H1 (cell line): ENCODE data around the gene BCL11A. TPM values are rescaled to one million over a fixed set of nuclear protein-coding genes. Genes with fewer than 3 reads are reported as not detected.
A peak's percentile ranks its signal among the peaks of the same experiment; 100 is the strongest.

Source experiments
- CTCF ChIA-PET: fragments of 300-600 bp; sonication (Branson Sonifier 250); formaldehyde crosslinking; loops from one replicate; lab custom pipeline; 2021; ENCODE audit not compliant: partially characterized antibody; lab: Charles Lee
- POLR2A ChIA-PET: fragments of 300-600 bp; sonication (Branson Sonifier 250); formaldehyde crosslinking; loops from one replicate; lab custom pipeline; 2021; ENCODE audit warnings: inconsistent platforms; ENCODE audit not compliant: partially characterized antibody; lab: Charles Lee
- DNase-seq, 2 experiments: peaks; one replicate each; pipeline versions ENCODE4 v3.0.0 to v3.0.0-alpha.2; 2010 to 2022; ENCODE audit warnings: low spot score in 2 of 2, low read depth in 1 of 2, mixed read lengths in 1 of 2
- FAIRE-seq: peaks from 2 replicates; lab custom pipeline; 2011; peaks lifted over from hg19 to GRCh38; lab: Jason Lieb, UNC
- H2AFZ ChIP-seq: 2 replicates; pipeline ENCODE4 v1.8.1; 2012; ENCODE audit warnings: low read length, inconsistent platforms
- H2AK5ac ChIP-seq: 2 replicates; pipeline ENCODE4 v1.6.1; 2013; ENCODE audit warnings: low read depth, low read length
- H2BK120ac ChIP-seq: replicated peaks from 2 replicates; pipeline ENCODE3; 2013; ENCODE audit warnings: low read depth, low read length, inconsistent platforms
- H2BK12ac ChIP-seq: 2 replicates; pipeline ENCODE4 v1.6.1; 2013; ENCODE audit warnings: low read depth, low read length
- H2BK15ac ChIP-seq: 2 replicates; pipeline ENCODE4 v1.6.1; 2013; ENCODE audit warnings: low read length
- H2BK20ac ChIP-seq: 2 replicates; pipeline ENCODE4 v1.6.1; 2013; ENCODE audit warnings: low read length
- H2BK5ac ChIP-seq: 2 replicates; pipeline ENCODE4 v1.6.1; 2013; ENCODE audit warnings: low read depth, low read length
- H3K14ac ChIP-seq: 2 replicates; pipeline ENCODE4 v1.6.1; 2013; ENCODE audit warnings: inconsistent platforms; ENCODE audit not compliant: insufficient read length
- H3K18ac ChIP-seq: 2 replicates; pipeline ENCODE4 v1.6.1; 2013; ENCODE audit warnings: low read length; ENCODE audit errors: extremely low read depth
- H3K23ac ChIP-seq: 2 replicates; pipeline ENCODE4 v1.6.1; 2013; ENCODE audit warnings: inconsistent platforms; ENCODE audit not compliant: insufficient read length
- H3K23me2 ChIP-seq: 2 replicates; pipeline ENCODE4 v1.6.1; 2013; ENCODE audit warnings: low read depth, low read length
- H3K27ac ChIP-seq: 2 replicates; pipeline ENCODE4 v1.6.1; 2011; ENCODE audit warnings: low read depth, low read length, inconsistent platforms
- H3K27me3 ChIP-seq, 4 experiments: replicated peaks in 1 of 4; 1 replicate in 1 of 4; 2 replicates in 3 of 4; pipeline versions ENCODE4 v1.6.1 to v1.8.1; 2011 to 2013; ENCODE audit warnings: low read length in 3 of 4, mild to moderate bottlenecking in 3 of 4, inconsistent platforms in 2 of 4, mixed read lengths in 2 of 4, moderate library complexity in 1 of 4; ENCODE audit not compliant: control insufficient read depth in 3 of 4, insufficient read depth in 3 of 4; ENCODE audit errors: extremely low read depth in 1 of 4
- H3K36me3 ChIP-seq, 4 experiments: 2 replicates each; pipeline versions ENCODE4 v1.6.1 to v1.8.1; 2011 to 2013; ENCODE audit warnings: mild to moderate bottlenecking in 4 of 4, low read length in 3 of 4, moderate library complexity in 2 of 4, control low read depth in 1 of 4, inconsistent platforms in 1 of 4; ENCODE audit not compliant: insufficient read depth in 4 of 4, control insufficient read depth in 2 of 4
- H3K4ac ChIP-seq: replicated peaks from 2 replicates; pipeline ENCODE3; 2013; ENCODE audit warnings: low read length, low read depth, mixed read lengths, inconsistent platforms; ENCODE audit not compliant: insufficient read length
- H3K4me1 ChIP-seq, 4 experiments: replicated peaks in 1 of 4; 1 replicate in 1 of 4; 2 replicates in 3 of 4; pipeline versions ENCODE4 v1.6.1 to v1.8.1; 2011 to 2013; ENCODE audit warnings: low read length in 3 of 4, inconsistent platforms in 2 of 4, mixed read lengths in 1 of 4; ENCODE audit not compliant: insufficient read depth in 4 of 4, control insufficient read depth in 3 of 4
- H3K4me2 ChIP-seq, 2 experiments: 2 replicates each; pipeline versions ENCODE4 v1.6.1 to v1.8.1; 2011 to 2013; ENCODE audit warnings: low read depth in 2 of 2, low read length in 2 of 2, control low read depth in 1 of 2, inconsistent platforms in 1 of 2, mild to moderate bottlenecking in 1 of 2; ENCODE audit not compliant: insufficient read depth in 1 of 2
- H3K4me3 ChIP-seq, 4 experiments: fragments of 200-600, 300-600 bp in 1 of 4; sonication (generic), shearing (Covaris generic), sonication (Bioruptor Twin) in 1 of 4; 2 replicates each; pipeline versions ENCODE4 v1.5.1 to v1.8.1; 2011 to 2016; ENCODE audit warnings: low read length in 4 of 4, low read depth in 3 of 4, control low read depth in 2 of 4, inconsistent platforms in 2 of 4, mild to moderate bottlenecking in 2 of 4, mixed read lengths in 1 of 4, moderate library complexity in 1 of 4; ENCODE audit not compliant: insufficient read depth in 2 of 4; ENCODE audit errors: extremely low read depth in 1 of 4
- H3K56ac ChIP-seq: replicated peaks from 2 replicates; pipeline ENCODE3; 2013; ENCODE audit warnings: low read depth, mild to moderate bottlenecking, mixed read lengths, low read length, inconsistent platforms; ENCODE audit not compliant: insufficient read length
- H3K79me1 ChIP-seq: 2 replicates; pipeline ENCODE4 v1.6.1; 2013; ENCODE audit warnings: low read depth, low read length, control low read depth
- H3K79me2 ChIP-seq, 2 experiments: 2 replicates each; pipeline versions ENCODE4 v1.6.1 to v1.8.1; 2012 to 2013; ENCODE audit warnings: low read length in 2 of 2, mild to moderate bottlenecking in 2 of 2, inconsistent platforms in 1 of 2; ENCODE audit not compliant: insufficient read depth in 2 of 2, control insufficient read depth in 1 of 2
- H3K9ac ChIP-seq, 4 experiments: replicated peaks in 1 of 4; 1 replicate in 1 of 4; 2 replicates in 3 of 4; pipeline versions ENCODE4 v1.6.1 to v1.8.1; 2011 to 2013; ENCODE audit warnings: low read depth in 3 of 4, low read length in 3 of 4, control low read depth in 2 of 4, mild to moderate bottlenecking in 2 of 4, moderate library complexity in 2 of 4, inconsistent platforms in 1 of 4; ENCODE audit errors: extremely low read depth in 1 of 4
- H3K9me3 ChIP-seq, 2 experiments: 2 replicates each; pipeline versions ENCODE4 v1.6.1 to v1.8.1; 2012 to 2013; ENCODE audit warnings: mild to moderate bottlenecking in 2 of 2, moderate library complexity in 2 of 2, control low read depth in 1 of 2, inconsistent platforms in 1 of 2, low read depth in 1 of 2, low read length in 1 of 2, mixed read lengths in 1 of 2; ENCODE audit not compliant: insufficient read depth in 2 of 2
- H4K20me1 ChIP-seq, 2 experiments: replicated peaks in 1 of 2; 2 replicates each; pipeline versions ENCODE3 to v1.8.1; 2011 to 2013; ENCODE audit warnings: inconsistent platforms in 2 of 2, low read length in 2 of 2, mild to moderate bottlenecking in 1 of 2; ENCODE audit not compliant: insufficient read depth in 2 of 2, control insufficient read depth in 1 of 2
- H4K5ac ChIP-seq: 2 replicates; pipeline ENCODE4 v1.6.1; 2013; ENCODE audit warnings: low read length, low read depth, mixed read lengths, inconsistent platforms; ENCODE audit not compliant: insufficient read length
- H4K8ac ChIP-seq: 2 replicates; pipeline ENCODE4 v1.8.0; 2013; ENCODE audit warnings: mild to moderate bottlenecking, moderate library complexity, low read length, inconsistent platforms; ENCODE audit not compliant: insufficient read depth; ENCODE audit errors: extremely low read depth
- H4K91ac ChIP-seq: replicated peaks from 2 replicates; pipeline ENCODE3; 2013; ENCODE audit warnings: low read length, mixed read lengths, inconsistent platforms; ENCODE audit not compliant: insufficient read length
- CBX8 ChIP-seq: fragments of 300-800, 300-1000 bp; sonication (generic); IDR thresholded peaks from 2 replicates; pipeline ENCODE4 v1.7.1; 2016; ENCODE audit warnings: low read depth, low read length, borderline replicate concordance
- CEBPB ChIP-seq: IDR thresholded peaks from 2 replicates; pipeline ENCODE4 v1.6.1; 2012; ENCODE audit warnings: low read depth, low read length
- GABPA ChIP-seq: IDR thresholded peaks from 2 replicates; pipeline ENCODE4 v1.6.1; 2011; ENCODE audit warnings: mild to moderate bottlenecking, low read length, moderate library complexity, borderline replicate concordance; ENCODE audit not compliant: insufficient read depth
- KDM4A ChIP-seq: IDR thresholded peaks from one replicate; pipeline ENCODE4 v1.7.1; 2012; ENCODE audit warnings: low read depth, mild to moderate bottlenecking, moderate library complexity, low read length, inconsistent platforms; ENCODE audit not compliant: severe bottlenecking
- NANOG ChIP-seq: IDR thresholded peaks from 2 replicates; pipeline ENCODE4 v1.6.1; 2011; ENCODE audit warnings: low read length, low read depth, mild to moderate bottlenecking, inconsistent platforms; ENCODE audit not compliant: insufficient read depth, poor library complexity, severe bottlenecking
- RXRA ChIP-seq: IDR thresholded peaks from 2 replicates; pipeline ENCODE4 v1.6.1; 2011; ENCODE audit warnings: low read depth, mild to moderate bottlenecking, low read length, moderate library complexity; ENCODE audit not compliant: insufficient read depth
- WGBS, 2 experiments: shearing (Covaris generic) in 1 of 2; methylation state at CpG; one replicate each; pipeline versions ENCODE4 v1.1.6 to v1.1.7; 2013 to 2015; ENCODE audit warnings: low lambda C conversion rate in 2 of 2, mixed read lengths in 2 of 2, inconsistent platforms in 1 of 2, low coverage in 1 of 2, missing lambda C conversion rate in 1 of 2; ENCODE audit not compliant: insufficient replicate concordance in 2 of 2, insufficient coverage in 1 of 2, insufficient read length in 1 of 2; ENCODE audit errors: extremely low coverage in 1 of 2, missing lambda C conversion rate in 1 of 2; 5-methylcytosine and 5-hydroxymethylcytosine counted together
- polyA plus RNA-seq, 7 experiments: library from polyadenylated mRNA; depleted of rRNA in 3 of 7; stranded (reverse) in 5 of 7; unstranded in 2 of 7; fragments of >200 nt in 5 of 7; fragments of 200-250 nt in 2 of 7; gene quantifications; 1 replicate in 5 of 7; 2 replicates in 1 of 7; 4 replicates in 1 of 7; pipeline versions ENCODE4 v1.2.1 to v1.2.3, GENCODE V29; 2011 to 2013; ENCODE audit warnings: missing spikeins in 2 of 7, mixed read lengths in 2 of 7
- total RNA-seq: library from RNA; stranded (reverse); fragmentation: NEBNext Ultra II Directional; extraction: Animal tissue kit (Norgen Biotek cat#: 25700); gene quantifications from 2 replicates; pipeline ENCODE4 v1.2.1, GENCODE V29; 2021
- TF ChIP-seq, protein P1 (sequence below): IDR thresholded peaks from 2 replicates; pipeline ENCODE4 v1.6.1; 2011; ENCODE audit warnings: low read length, improper control_type of control experiment
- TF ChIP-seq, protein P2 (sequence below): IDR thresholded peaks from 2 replicates; pipeline ENCODE4 v1.6.1; 2012; ENCODE audit warnings: low read length, inconsistent platforms

The BCL11A gene
- total and polyA plus RNA-seq, 2 of the 8 experiments (the other 6 are each of a cell fraction or from before 2014, with no cell fraction given), result 11.9 to 59.3 TPM

DNA sequence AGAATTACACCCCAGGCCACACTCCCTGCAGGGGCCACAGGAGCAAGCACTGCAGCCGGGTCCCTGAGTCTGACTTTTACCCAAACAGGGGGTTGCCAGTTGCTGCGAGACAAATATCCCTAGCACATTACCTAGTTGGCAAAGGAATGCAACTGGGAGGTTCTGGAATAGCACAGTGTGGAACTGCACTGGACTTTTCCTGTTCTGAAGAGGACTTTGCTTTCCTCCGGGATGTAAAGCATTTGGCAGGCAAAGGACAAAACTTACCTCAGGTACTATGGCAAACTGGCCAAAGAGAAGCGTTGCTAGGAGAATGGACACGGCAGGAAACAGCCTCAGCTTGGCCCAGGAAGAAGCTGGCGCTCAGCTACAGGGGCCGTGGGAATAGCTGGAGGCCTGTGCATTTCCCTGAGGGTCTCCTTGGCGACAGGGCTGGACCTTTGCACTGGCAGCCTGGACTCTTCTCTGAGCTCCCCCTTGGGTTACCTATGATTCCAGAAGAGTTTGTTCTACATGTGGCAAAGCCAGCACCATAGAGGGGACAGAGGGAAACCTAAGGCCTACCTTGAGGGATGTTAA is 45.0 kb downstream of the BCL11A start:
- Histone ChIP-seq H3K79me1 (peaks cover 34% of the 10 kb centered on the region), H2BK20ac (peak overlapping the region; percentile 52; the same call in 1 of the 2 replicates), H3K23ac (no peak overlapping the region), H3K56ac (no peak overlapping the region), H3K4ac (no peak overlapping the region), H3K14ac (no peak overlapping the region), H3K4me1 (peaks cover 17 to 41% (median 34%) of the 10 kb centered on the region in 4 experiments), H2AK5ac (0 out of 2 replicates have a peak overlapping the region, but pooled peaks have one; percentile 30), H4K20me1 (peaks cover 24 to 33% of the 10 kb centered on the region in 2 experiments), H3K4me2 (peak overlapping the region; percentile 21 to 33; a peak in 2 of 4 replicates), H3K27ac (0 out of 2 replicates have a peak overlapping the region, but pooled peaks have one; percentile 35), H4K5ac (no peak overlapping the region), H2BK5ac (peak overlapping the region; percentile 73; the same call in 1 of the 2 replicates), H3K27me3 (no peaks in the 10 kb centered on the region), H4K91ac (no peak overlapping the region), H2BK120ac (no peak overlapping the region), H3K9me3 (no peaks in the 10 kb centered on the region), H2AFZ (no peak overlapping the region), H3K18ac (0 out of 2 replicates have a peak overlapping the region, but pooled peaks have one; percentile 20), H3K9ac (no peak overlapping the region), H4K8ac (no peak overlapping the region), H3K4me3 (no peak overlapping the region), H2BK15ac (0 out of 2 replicates have a peak overlapping the region, but pooled peaks have one; percentile 74), H2BK12ac (no peak overlapping the region), H3K23me2 (no peaks in the 10 kb centered on the region; the same call in 1 of the 2 replicates), H3K79me2 (peaks cover 14 to 97% of the 10 kb centered on the region in 2 experiments; a peak in 3 of 4 replicates), H3K36me3 (peaks cover 0 to 4% (median 0%) of the 10 kb centered on the region in 4 experiments; a peak in 1 of 8 replicates)
- ChIA-PET CTCF (interaction anchor here (0.8 to 5.6 kb wide), 18 partner anchors 8 to 205 kb away, joined by 3 to 31 read pairs (median 4); no protein-coding TSS in a partner anchor), POLR2A (interaction anchor here (1.1 to 2.0 kb wide), 4 partner anchors 11 to 45 kb away, joined by 3 to 8 read pairs (median 5); partner anchors contain the start of gene BCL11A)
- no peak for FAIRE-seq
- 76% methylated on average over 8 of the region's 8 CpGs; no CpG with 5 or more reads in 1 of the 2 experiments for WGBS, 2 experiments
- no peak for DNase-seq
- no peak for TF ChIP-seq CEBPB
- TF ChIP-seq RXRA, result no peak
- TF ChIP-seq, protein P1, sequence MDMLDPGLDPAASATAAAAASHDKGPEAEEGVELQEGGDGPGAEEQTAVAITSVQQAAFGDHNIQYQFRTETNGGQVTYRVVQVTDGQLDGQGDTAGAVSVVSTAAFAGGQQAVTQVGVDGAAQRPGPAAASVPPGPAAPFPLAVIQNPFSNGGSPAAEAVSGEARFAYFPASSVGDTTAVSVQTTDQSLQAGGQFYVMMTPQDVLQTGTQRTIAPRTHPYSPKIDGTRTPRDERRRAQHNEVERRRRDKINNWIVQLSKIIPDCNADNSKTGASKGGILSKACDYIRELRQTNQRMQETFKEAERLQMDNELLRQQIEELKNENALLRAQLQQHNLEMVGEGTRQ, result no peak
- TF ChIP-seq CBX8, result no peak
- no peak for TF ChIP-seq GABPA
- no peak for TF ChIP-seq KDM4A
- TF ChIP-seq NANOG, result no peak
- TF ChIP-seq, protein P2, sequence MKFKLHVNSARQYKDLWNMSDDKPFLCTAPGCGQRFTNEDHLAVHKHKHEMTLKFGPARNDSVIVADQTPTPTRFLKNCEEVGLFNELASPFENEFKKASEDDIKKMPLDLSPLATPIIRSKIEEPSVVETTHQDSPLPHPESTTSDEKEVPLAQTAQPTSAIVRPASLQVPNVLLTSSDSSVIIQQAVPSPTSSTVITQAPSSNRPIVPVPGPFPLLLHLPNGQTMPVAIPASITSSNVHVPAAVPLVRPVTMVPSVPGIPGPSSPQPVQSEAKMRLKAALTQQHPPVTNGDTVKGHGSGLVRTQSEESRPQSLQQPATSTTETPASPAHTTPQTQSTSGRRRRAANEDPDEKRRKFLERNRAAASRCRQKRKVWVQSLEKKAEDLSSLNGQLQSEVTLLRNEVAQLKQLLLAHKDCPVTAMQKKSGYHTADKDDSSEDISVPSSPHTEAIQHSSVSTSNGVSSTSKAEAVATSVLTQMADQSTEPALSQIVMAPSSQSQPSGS, result no peak
